Stomach smooth muscle (tissue), 2 donors: ENCODE results near the gene IDNK.
"Not testable (repeated sequence)": the region's sequence is repeated elsewhere in the genome, so short reads cannot be mapped to it uniquely, and the experiment has no call there.

Source experiments
- H3K27ac ChIP-seq: one replicate; pipeline ENCODE4 v1.7.0; 2013; ENCODE audit warnings: mild to moderate bottlenecking, low read length, inconsistent platforms
- H3K27me3 ChIP-seq, 2 donors: one replicate each; pipeline ENCODE4 v1.7.0; 2013; ENCODE audit warnings: low read length in 2 of 2; ENCODE audit not compliant: insufficient read depth in 2 of 2, control insufficient read depth in 1 of 2
- H3K36me3 ChIP-seq, 2 donors: one replicate each; pipeline ENCODE4 v1.7.0; 2013; ENCODE audit warnings: low read length in 2 of 2; ENCODE audit not compliant: control insufficient read depth in 2 of 2, insufficient read depth in 2 of 2
- H3K4me1 ChIP-seq: one replicate; pipeline ENCODE4 v1.7.0; 2013; ENCODE audit warnings: low read length; ENCODE audit not compliant: control insufficient read depth, insufficient read depth
- H3K4me3 ChIP-seq, 2 donors: one replicate each; pipeline ENCODE4 v1.7.0; 2013; ENCODE audit warnings: low read length in 2 of 2
- H3K9ac ChIP-seq, 2 donors: one replicate each; pipeline ENCODE4 v1.7.0; 2013; ENCODE audit warnings: low read length in 2 of 2, mild to moderate bottlenecking in 1 of 2
- H3K9me3 ChIP-seq, 2 donors: one replicate each; pipeline ENCODE4 v1.7.0; 2013; ENCODE audit warnings: low read length in 2 of 2; ENCODE audit not compliant: control insufficient read depth in 2 of 2
- donor health status: healthy.
- donor health status: Pancreatic carcinoma.

IDNK gene

GRCh38 chr9:83607620-83608019, 15.3 kb upstream of the IDNK start:
- H3K27ac ChIP-seq, H3K9ac ChIP-seq, H3K36me3 ChIP-seq, H3K4me1 ChIP-seq, H3K27me3 ChIP-seq, H3K4me3 ChIP-seq, H3K9me3 ChIP-seq: not testable (repeated sequence)

- H3K4me3 ChIP-seq, H3K9ac ChIP-seq, H3K27me3 ChIP-seq, H3K36me3 ChIP-seq, H3K4me1 ChIP-seq, H3K27ac ChIP-seq, H3K9me3 ChIP-seq: not testable (repeated sequence)
Measured at GRCh38 chr9:83613298-83613697, 9.6 kb upstream of the IDNK start.

- no peak overlapping the region for H3K9ac ChIP-seq
- H3K9me3 ChIP-seq: no peaks in the 10 kb centered on the region
- no peaks in the 10 kb centered on the region for H3K4me1 ChIP-seq
- no peaks in the 10 kb centered on the region for H3K36me3 ChIP-seq
- no peak overlapping the region for H3K27ac ChIP-seq
- peaks cover 0 to 2% of the 10 kb centered on the region in 2 donors for H3K27me3 ChIP-seq
- H3K4me3 ChIP-seq: no peak overlapping the region
Measured at GRCh38 chr9:83617299-83617698, 5.6 kb upstream of the IDNK start.

GRCh38 chr9:83620841-83621636, 1.9 kb upstream of the IDNK start:
- peak overlapping the region in 1 of 2 donors; percentile 44 for H3K4me3 ChIP-seq
- no peaks in the 10 kb centered on the region for H3K9me3 ChIP-seq
- H3K4me1 ChIP-seq: no peaks in the 10 kb centered on the region
- H3K9ac ChIP-seq: no peak overlapping the region
- H3K27ac ChIP-seq: no peak overlapping the region
- H3K36me3 ChIP-seq: no peaks in the 10 kb centered on the region
- peaks cover 0 to 2% of the 10 kb centered on the region in 2 donors for H3K27me3 ChIP-seq

GRCh38 chr9:83622433-83622938, 457 bp upstream of the IDNK start:
- H3K9me3 ChIP-seq: no peaks in the 10 kb centered on the region
- H3K4me1 ChIP-seq: no peaks in the 10 kb centered on the region
- peak overlapping the region; percentile 86 to 88 for H3K9ac ChIP-seq
- H3K36me3 ChIP-seq: peaks cover 0 to 6% of the 10 kb centered on the region in 2 donors
- H3K27me3 ChIP-seq: peaks cover 0 to 2% of the 10 kb centered on the region in 2 donors
- H3K4me3 ChIP-seq: peak overlapping the region; percentile 58 to 81
- H3K27ac ChIP-seq: peak overlapping the region; percentile 62

- peak overlapping the region; percentile 58 to 81 for H3K4me3 ChIP-seq
- H3K9me3 ChIP-seq: no peaks in the 10 kb centered on the region
- no peaks in the 10 kb centered on the region for H3K4me1 ChIP-seq
- H3K9ac ChIP-seq: peak overlapping the region; percentile 86 to 88
- H3K27me3 ChIP-seq: peaks cover 0 to 2% of the 10 kb centered on the region in 2 donors
- H3K27ac ChIP-seq: peak overlapping the region; percentile 62
- peaks cover 2 to 8% of the 10 kb centered on the region in 2 donors for H3K36me3 ChIP-seq
Measured at GRCh38 chr9:83623679-83624076, 735 bp downstream of the IDNK start.

- no peak overlapping the region for H3K9ac ChIP-seq
- H3K4me1 ChIP-seq: no peaks in the 10 kb centered on the region
- peaks cover 8 to 10% of the 10 kb centered on the region in 2 donors for H3K36me3 ChIP-seq
- no peak overlapping the region for H3K4me3 ChIP-seq
- no peaks in the 10 kb centered on the region for H3K9me3 ChIP-seq
- no peak overlapping the region for H3K27ac ChIP-seq
- peaks cover 0 to 2% of the 10 kb centered on the region in 2 donors for H3K27me3 ChIP-seq
Measured at GRCh38 chr9:83625178-83625577, 2.2 kb downstream of the IDNK start.

- Histone ChIP-seq H3K9ac (no peak overlapping the region), H3K36me3 (peaks cover 8 to 10% of the 10 kb centered on the region in 2 donors), H3K9me3 (no peaks in the 10 kb centered on the region), H3K4me3 (no peak overlapping the region), H3K27me3 (no peaks in the 10 kb centered on the region), H3K27ac (no peak overlapping the region), H3K4me1 (no peaks in the 10 kb centered on the region)
Measured at GRCh38 chr9:83628540-83628939, 5.6 kb downstream of the IDNK start.

- Histone ChIP-seq H3K27ac (no peak overlapping the region), H3K36me3 (peaks cover 8 to 10% of the 10 kb centered on the region in 2 donors), H3K9me3 (no peaks in the 10 kb centered on the region), H3K4me1 (no peaks in the 10 kb centered on the region), H3K27me3 (no peaks in the 10 kb centered on the region), H3K9ac (no peak overlapping the region), H3K4me3 (no peak overlapping the region)
Measured at GRCh38 chr9:83629433-83630104, 6.6 kb downstream of the IDNK start.

- Histone ChIP-seq H3K27me3 (no peaks in the 10 kb centered on the region), H3K36me3 (peaks cover 8 to 10% of the 10 kb centered on the region in 2 donors), H3K9ac (no peak overlapping the region), H3K4me3 (no peak overlapping the region), H3K27ac (no peak overlapping the region), H3K9me3 (no peaks in the 10 kb centered on the region), H3K4me1 (no peaks in the 10 kb centered on the region)
Measured at GRCh38 chr9:83630938-83631457, 8.1 kb downstream of the IDNK start.
